Memory B cell (primary cell): ENCODE results near the gene PGAP3.
"Not testable (repeated sequence)": the region's sequence is repeated elsewhere in the genome, so short reads cannot be mapped to it uniquely, and the experiment has no call there.

ENCODE experiments used
- ATAC-seq: fragments of 150-1000 bp; cut with Tn5 transposase; 2 replicates; pipeline ENCODE4 v1.10.0; 2021; ENCODE audit warnings: low read depth, mild to moderate bottlenecking, moderate library complexity
- DNase-seq, 2 donors: peaks; one replicate each; pipeline ENCODE4 v3.0.0; 2022; ENCODE audit warnings: low spot score in 2 of 2
- H3K27ac Mint-ChIP-seq: one replicate; pipeline ENCODE4 v1.8.0; 2022; ENCODE audit warnings: mild to moderate bottlenecking, moderate library complexity, mixed read lengths
- H3K27me3 Mint-ChIP-seq: one replicate; pipeline ENCODE4 v1.8.0; 2022; ENCODE audit warnings: mixed read lengths
- H3K36me3 Mint-ChIP-seq: one replicate; pipeline ENCODE4 v1.8.0; 2022; ENCODE audit warnings: mild to moderate bottlenecking, mixed read lengths
- H3K4me1 Mint-ChIP-seq: one replicate; pipeline ENCODE4 v1.8.0; 2022; ENCODE audit warnings: mixed read lengths
- H3K4me3 Mint-ChIP-seq: one replicate; pipeline ENCODE4 v1.8.0; 2022; ENCODE audit warnings: mild to moderate bottlenecking, moderate library complexity, mixed read lengths
- H3K9me3 Mint-ChIP-seq: one replicate; pipeline ENCODE4 v1.8.0; 2022; ENCODE audit warnings: mixed read lengths

Gene PGAP3

GRCh38 chr17:39687546-39688474, at the start of gene PGAP3:
Gene PGAP3, minus strand, starts transcription at chr17:39688057. Its CDS starts 43 bp downstream, at chr17:39688014.
- peak within 1 kb of the TSS; percentile 95 for H3K27ac Mint-ChIP-seq

GRCh38 chr17:39737206-39737759, 49.4 kb upstream of the PGAP3 start:
- peaks cover 2% of the 10 kb centered on the region for H3K36me3 Mint-ChIP-seq
- H3K4me1 Mint-ChIP-seq = peaks cover 24% of the 10 kb centered on the region
- H3K27me3 Mint-ChIP-seq = peaks cover 22% of the 10 kb centered on the region
- DNase-seq = no peak
- no peaks in the 10 kb centered on the region for H3K9me3 Mint-ChIP-seq
- no peak overlapping the region for H3K27ac Mint-ChIP-seq
- no peak overlapping the region for H3K4me3 Mint-ChIP-seq
- no peak for ATAC-seq

More at GRCh38 chr17:39687546-39688474, at the start of gene PGAP3:
- peaks cover 4% of the 10 kb centered on the region for H3K9me3 Mint-ChIP-seq
- H3K4me3 Mint-ChIP-seq = peak within 1 kb of the TSS; percentile 98
- peaks cover 19% of the 10 kb centered on the region for H3K36me3 Mint-ChIP-seq
- H3K4me1 Mint-ChIP-seq = peaks cover 21% of the 10 kb centered on the region
- peak; percentile 67 to 82 for DNase-seq
- H3K27me3 Mint-ChIP-seq = no peaks in the 10 kb centered on the region
- ATAC-seq = peak; percentile 89

GRCh38 chr17:39736319-39737165, 48.7 kb upstream of the PGAP3 start:
- Mint-ChIP-seq H3K36me3 (peaks cover 2% of the 10 kb centered on the region), H3K4me1 (peaks cover 24% of the 10 kb centered on the region), H3K27ac (no peak overlapping the region), H3K9me3 (no peaks in the 10 kb centered on the region), H3K4me3 (no peak overlapping the region), H3K27me3 (peaks cover 22% of the 10 kb centered on the region)
- ATAC-seq (no peak), DNase-seq (no peak)

- no peak for ATAC-seq
- Mint-ChIP-seq H3K36me3 (peaks cover 2% of the 10 kb centered on the region), H3K4me1 (peaks cover 22% of the 10 kb centered on the region), H3K27me3 (peaks cover 20% of the 10 kb centered on the region), H3K27ac (no peak overlapping the region), H3K4me3 (no peak overlapping the region), H3K9me3 (no peaks in the 10 kb centered on the region)
- no peak for DNase-seq
These were observed 48.0 kb upstream of the PGAP3 start for GRCh38 chr17:39735882-39736281.

- Mint-ChIP-seq H3K36me3 (peaks cover 8% of the 10 kb centered on the region), H3K27ac (no peak overlapping the region)
- no peak for DNase-seq
These were observed 44.7 kb upstream of the PGAP3 start for GRCh38 chr17:39732586-39732985.

GRCh38 chr17:39730095-39730921, 42.5 kb upstream of the PGAP3 start, which contains the start of gene MIEN1:
Gene MIEN1, minus strand, starts transcription at chr17:39730532. Its CDS starts 37 bp downstream, at chr17:39730495.
- Mint-ChIP-seq H3K27ac (peak within 1 kb of the TSS; percentile 87), H3K9me3 (no peaks in the 10 kb centered on the region), H3K27me3 (no peaks in the 10 kb centered on the region), H3K4me3 (peak within 1 kb of the TSS; percentile 87), H3K36me3 (peaks cover 17% of the 10 kb centered on the region), H3K4me1 (peaks cover 16% of the 10 kb centered on the region)
- ATAC-seq = peak; percentile 90
- DNase-seq = peak; percentile 97 to 99

More at GRCh38 chr17:39732586-39732985, 44.7 kb upstream of the PGAP3 start:
- Mint-ChIP-seq H3K4me1 (peaks cover 17% of the 10 kb centered on the region), H3K4me3 (peak overlapping the region; percentile 43), H3K27me3 (peaks cover 5% of the 10 kb centered on the region), H3K9me3 (no peaks in the 10 kb centered on the region)
- ATAC-seq = no peak

GRCh38 chr17:39729280-39729851, 41.5 kb upstream of the PGAP3 start:
- Mint-ChIP-seq H3K36me3 (peaks cover 21% of the 10 kb centered on the region), H3K27ac (peak overlapping the region; percentile 87), H3K9me3 (no peaks in the 10 kb centered on the region), H3K4me1 (peaks cover 16% of the 10 kb centered on the region), H3K4me3 (peak overlapping the region; percentile 87), H3K27me3 (no peaks in the 10 kb centered on the region)
- DNase-seq = no peak
- no peak for ATAC-seq

- Mint-ChIP-seq H3K9me3 (no peaks in the 10 kb centered on the region), H3K4me1 (peaks cover 16% of the 10 kb centered on the region), H3K36me3 (peaks cover 23% of the 10 kb centered on the region)
These were observed 39.7 kb upstream of the PGAP3 start for GRCh38 chr17:39727556-39727955.

GRCh38 chr17:39726617-39727016, 38.8 kb upstream of the PGAP3 start:
- DNase-seq (no peak), ATAC-seq (no peak)
- Mint-ChIP-seq H3K9me3 (no peaks in the 10 kb centered on the region), H3K36me3 (peaks cover 23% of the 10 kb centered on the region), H3K4me3 (no peak overlapping the region), H3K27ac (peak overlapping the region; percentile 18), H3K4me1 (peaks cover 16% of the 10 kb centered on the region), H3K27me3 (no peaks in the 10 kb centered on the region)

More at GRCh38 chr17:39727556-39727955, 39.7 kb upstream of the PGAP3 start:
- no peak for DNase-seq
- no peak overlapping the region for H3K27ac Mint-ChIP-seq
- H3K4me3 Mint-ChIP-seq = no peak overlapping the region
- no peaks in the 10 kb centered on the region for H3K27me3 Mint-ChIP-seq
- no peak for ATAC-seq

- not testable (repeated sequence) for H3K4me3 Mint-ChIP-seq, H3K9me3 Mint-ChIP-seq, H3K27ac Mint-ChIP-seq
These were observed 38.1 kb upstream of the PGAP3 start for GRCh38 chr17:39725923-39726322.

GRCh38 chr17:39724731-39725130, 36.9 kb upstream of the PGAP3 start:
- Mint-ChIP-seq H3K36me3 (peaks cover 21% of the 10 kb centered on the region), H3K4me1 (peaks cover 13% of the 10 kb centered on the region), H3K4me3 (no peak overlapping the region), H3K27ac (no peak overlapping the region), H3K9me3 (no peaks in the 10 kb centered on the region), H3K27me3 (no peaks in the 10 kb centered on the region)
- ATAC-seq (no peak), DNase-seq (no peak)

More at GRCh38 chr17:39725923-39726322, 38.1 kb upstream of the PGAP3 start:
- H3K36me3 Mint-ChIP-seq = peaks cover 23% of the 10 kb centered on the region
- not testable (repeated sequence) for H3K27me3 Mint-ChIP-seq, ATAC-seq, DNase-seq
- H3K4me1 Mint-ChIP-seq = peaks cover 16% of the 10 kb centered on the region

GRCh38 chr17:39722965-39723848, 35.4 kb upstream of the PGAP3 start:
- Mint-ChIP-seq H3K9me3 (no peaks in the 10 kb centered on the region), H3K4me1 (peaks cover 4% of the 10 kb centered on the region), H3K36me3 (peaks cover 17% of the 10 kb centered on the region), H3K27me3 (no peaks in the 10 kb centered on the region), H3K4me3 (no peak overlapping the region), H3K27ac (no peak overlapping the region)
- DNase-seq (no peak), ATAC-seq (peak; percentile 45)
